ENCODE measurements around the gene KCNT2. TPM values are rescaled to one million over a fixed set of nuclear protein-coding genes. Genes with fewer than 3 reads are reported as not detected.

The KCNT2 gene
- total RNA-seq, 2 experiments from 2014 or later = not detected

GRCh38 chr1:196444634-196445033, 163.6 kb downstream of the KCNT2 start:
- H3K9me3 Mint-ChIP-seq = no peaks in the 10 kb centered on the region
- H3K27ac Mint-ChIP-seq = no peak overlapping the region
- POLR2A ChIA-PET = interaction anchor here (0.7 kb wide), 1 partner anchor 728 kb away, joined by 3 read pairs; no protein-coding TSS in a partner anchor
- DNase-seq = no peak
- H3K4me3 Mint-ChIP-seq = no peak overlapping the region
- H3K27me3 Mint-ChIP-seq = no peaks in the 10 kb centered on the region
- no peaks in the 10 kb centered on the region for H3K4me1 Mint-ChIP-seq
- H3K36me3 Mint-ChIP-seq (ENCODE audit: low read depth) = no peaks in the 10 kb centered on the region
- CTCF ChIA-PET = no interaction called here

- no peak for DNase-seq
- ChIA-PET CTCF (no interaction called here), POLR2A (no interaction called here)
- Mint-ChIP-seq H3K27me3 (no peaks in the 10 kb centered on the region), H3K4me3 (no peak overlapping the region), H3K4me1 (no peaks in the 10 kb centered on the region), H3K36me3 (ENCODE audit: low read depth) (no peaks in the 10 kb centered on the region), H3K9me3 (no peaks in the 10 kb centered on the region), H3K27ac (no peak overlapping the region)
Observed at GRCh38 chr1:196442366-196442765, 165.9 kb downstream of the KCNT2 start.

GRCh38 chr1:196440711-196441110, 167.5 kb downstream of the KCNT2 start:
- ChIA-PET CTCF (no interaction called here), POLR2A (no interaction called here)
- Mint-ChIP-seq H3K36me3 (ENCODE audit: low read depth) (no peaks in the 10 kb centered on the region), H3K4me1 (no peaks in the 10 kb centered on the region), H3K27ac (no peak overlapping the region), H3K9me3 (no peaks in the 10 kb centered on the region), H3K27me3 (no peaks in the 10 kb centered on the region), H3K4me3 (no peak overlapping the region)
- DNase-seq = no peak

GRCh38 chr1:196438329-196438728, 169.9 kb downstream of the KCNT2 start:
- DNase-seq = no peak
- Mint-ChIP-seq H3K36me3 (ENCODE audit: low read depth) (no peaks in the 10 kb centered on the region), H3K9me3 (no peaks in the 10 kb centered on the region), H3K4me1 (no peaks in the 10 kb centered on the region), H3K4me3 (no peak overlapping the region), H3K27ac (no peak overlapping the region), H3K27me3 (no peaks in the 10 kb centered on the region)
- CTCF ChIA-PET = no interaction called here
- POLR2A ChIA-PET = no interaction called here

- Mint-ChIP-seq H3K4me3 (no peak overlapping the region), H3K4me1 (no peaks in the 10 kb centered on the region), H3K27ac (no peak overlapping the region), H3K36me3 (ENCODE audit: low read depth) (no peaks in the 10 kb centered on the region), H3K27me3 (no peaks in the 10 kb centered on the region), H3K9me3 (no peaks in the 10 kb centered on the region)
- DNase-seq = no peak
- ChIA-PET POLR2A (no interaction called here), CTCF (no interaction called here)
Observed at GRCh38 chr1:196437671-196438070, 170.6 kb downstream of the KCNT2 start.

- no peaks in the 10 kb centered on the region for H3K27me3 Mint-ChIP-seq
- CTCF ChIA-PET = no interaction called here
- H3K36me3 Mint-ChIP-seq (ENCODE audit: low read depth) = no peaks in the 10 kb centered on the region
- no peaks in the 10 kb centered on the region for H3K9me3 Mint-ChIP-seq
- POLR2A ChIA-PET = no interaction called here
- no peaks in the 10 kb centered on the region for H3K4me1 Mint-ChIP-seq
- no peak overlapping the region for H3K4me3 Mint-ChIP-seq
- H3K27ac Mint-ChIP-seq = no peak overlapping the region
- no peak for DNase-seq
Observed at GRCh38 chr1:196433000-196433399, 175.2 kb downstream of the KCNT2 start.

GRCh38 chr1:196427976-196428734, 180.1 kb downstream of the KCNT2 start:
- no peak for DNase-seq
- no peak overlapping the region for H3K4me3 Mint-ChIP-seq
- H3K27me3 Mint-ChIP-seq = no peaks in the 10 kb centered on the region
- no peaks in the 10 kb centered on the region for H3K4me1 Mint-ChIP-seq
- no peaks in the 10 kb centered on the region for H3K9me3 Mint-ChIP-seq
- CTCF ChIA-PET = no interaction called here
- H3K27ac Mint-ChIP-seq = no peak overlapping the region
- POLR2A ChIA-PET = no interaction called here
- no peaks in the 10 kb centered on the region for H3K36me3 Mint-ChIP-seq (ENCODE audit: low read depth)

GRCh38 chr1:196425513-196425912, 182.7 kb downstream of the KCNT2 start:
- Mint-ChIP-seq H3K9me3 (no peaks in the 10 kb centered on the region), H3K27ac (no peak overlapping the region), H3K4me3 (no peak overlapping the region), H3K4me1 (no peaks in the 10 kb centered on the region), H3K36me3 (ENCODE audit: low read depth) (no peaks in the 10 kb centered on the region), H3K27me3 (no peaks in the 10 kb centered on the region)
- ChIA-PET POLR2A (no interaction called here), CTCF (no interaction called here)
- no peak for DNase-seq

- Mint-ChIP-seq H3K4me3 (no peak overlapping the region), H3K27ac (no peak overlapping the region), H3K4me1 (no peaks in the 10 kb centered on the region), H3K9me3 (no peaks in the 10 kb centered on the region), H3K27me3 (no peaks in the 10 kb centered on the region), H3K36me3 (ENCODE audit: low read depth) (no peaks in the 10 kb centered on the region)
- ChIA-PET POLR2A (no interaction called here), CTCF (no interaction called here)
- DNase-seq = no peak
Observed at GRCh38 chr1:196423612-196424011, 184.6 kb downstream of the KCNT2 start.

- Mint-ChIP-seq H3K27ac (no peak overlapping the region), H3K4me1 (no peaks in the 10 kb centered on the region), H3K9me3 (no peaks in the 10 kb centered on the region), H3K4me3 (no peak overlapping the region), H3K36me3 (ENCODE audit: low read depth) (no peaks in the 10 kb centered on the region), H3K27me3 (no peaks in the 10 kb centered on the region)
- CTCF ChIA-PET = no interaction called here
- POLR2A ChIA-PET = no interaction called here
- no peak for DNase-seq
Observed at GRCh38 chr1:196418772-196419171, 189.5 kb downstream of the KCNT2 start.

- Mint-ChIP-seq H3K4me3 (no peak overlapping the region), H3K27me3 (no peaks in the 10 kb centered on the region), H3K36me3 (ENCODE audit: low read depth) (no peaks in the 10 kb centered on the region), H3K4me1 (no peaks in the 10 kb centered on the region), H3K27ac (no peak overlapping the region), H3K9me3 (no peaks in the 10 kb centered on the region)
- CTCF ChIA-PET = no interaction called here
- POLR2A ChIA-PET = no interaction called here
- no peak for DNase-seq
Observed at GRCh38 chr1:196415978-196416377, 192.3 kb downstream of the KCNT2 start.

GRCh38 chr1:196412326-196412725, 195.9 kb downstream of the KCNT2 start:
- Mint-ChIP-seq H3K36me3 (ENCODE audit: low read depth) (no peaks in the 10 kb centered on the region), H3K4me3 (no peak overlapping the region), H3K27me3 (no peaks in the 10 kb centered on the region), H3K9me3 (no peaks in the 10 kb centered on the region), H3K4me1 (no peaks in the 10 kb centered on the region), H3K27ac (no peak overlapping the region)
- DNase-seq = no peak
- POLR2A ChIA-PET = no interaction called here
- CTCF ChIA-PET = no interaction called here

- DNase-seq = no peak
- ChIA-PET POLR2A (no interaction called here), CTCF (no interaction called here)
- Mint-ChIP-seq H3K27ac (no peak overlapping the region), H3K36me3 (ENCODE audit: low read depth) (no peaks in the 10 kb centered on the region), H3K4me1 (no peaks in the 10 kb centered on the region), H3K27me3 (no peaks in the 10 kb centered on the region), H3K9me3 (no peaks in the 10 kb centered on the region), H3K4me3 (no peak overlapping the region)
Observed at GRCh38 chr1:196410768-196411167, 197.5 kb downstream of the KCNT2 start.

- no peaks in the 10 kb centered on the region for H3K36me3 Mint-ChIP-seq (ENCODE audit: low read depth)
- no peaks in the 10 kb centered on the region for H3K27me3 Mint-ChIP-seq
- no peaks in the 10 kb centered on the region for H3K9me3 Mint-ChIP-seq
- no peak overlapping the region for H3K27ac Mint-ChIP-seq
- H3K4me3 Mint-ChIP-seq = no peak overlapping the region
- H3K4me1 Mint-ChIP-seq = no peaks in the 10 kb centered on the region
- ChIA-PET CTCF (no interaction called here), POLR2A (no interaction called here)
- DNase-seq = no peak
Observed at GRCh38 chr1:196409586-196409985, 198.7 kb downstream of the KCNT2 start.
